Activated CD4-positive, CD25-positive, alpha-beta regulatory T cell (primary cell): Measurements from ENCODE around the gene SLC7A8.

Experiments
- DNase-seq, 4 experiments: peaks; one replicate each; lab custom pipeline; 2025; lab: John Stamatoyannopoulos, UW

The SLC7A8 gene

DNA sequence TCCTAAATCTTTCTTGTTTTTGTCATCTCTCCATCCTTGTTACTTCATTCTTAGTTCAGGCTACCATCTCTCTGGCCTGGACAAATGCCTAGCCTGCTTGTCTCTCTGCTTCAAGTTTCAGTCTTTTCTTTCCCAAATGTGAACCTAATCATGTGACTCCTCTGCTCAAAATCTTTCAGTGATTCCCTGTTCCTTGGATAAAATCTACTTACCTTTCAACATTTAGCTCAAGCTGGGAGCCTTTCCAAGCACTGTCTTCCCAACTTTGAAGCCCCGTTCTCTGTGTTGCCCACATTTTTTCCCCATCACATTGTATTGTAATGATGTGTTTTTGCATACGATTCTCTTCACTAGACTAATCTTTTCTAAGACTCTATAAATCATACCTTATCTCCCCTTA lies 24.7 kb downstream of the SLC7A8 start:
- DNase-seq: no peak

DNA sequence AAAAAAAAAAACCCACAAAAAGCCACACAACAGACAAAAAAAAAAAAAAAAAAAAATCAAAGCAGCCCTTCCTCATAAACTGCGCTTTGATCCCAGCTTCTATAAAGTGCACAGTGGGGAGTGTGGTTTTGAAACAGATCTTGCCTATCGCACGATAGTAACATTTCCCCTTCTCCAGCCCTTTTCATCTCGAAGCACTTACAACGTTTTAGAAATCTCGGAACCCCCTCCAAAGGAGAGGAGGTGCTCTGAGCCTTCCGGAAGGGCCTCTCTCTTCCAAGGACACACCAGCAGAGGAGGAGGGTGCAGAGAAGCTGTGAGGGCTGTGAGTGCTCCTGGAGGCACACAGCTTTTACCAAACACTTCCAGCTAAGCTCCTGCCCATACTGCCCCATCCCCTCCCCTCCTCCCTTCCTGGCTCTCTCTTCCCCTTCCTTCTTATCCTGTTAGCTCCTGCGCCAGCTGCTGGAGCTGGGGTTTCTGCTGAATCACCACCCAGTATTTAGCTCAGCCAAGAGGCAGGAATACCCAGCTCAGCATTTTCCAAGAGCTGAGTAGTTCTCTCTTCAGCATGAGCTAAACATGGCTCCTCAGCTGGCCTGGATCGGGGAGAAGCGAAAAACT lies 28.4 kb downstream of the SLC7A8 start:
- DNase-seq: no peak

DNA sequence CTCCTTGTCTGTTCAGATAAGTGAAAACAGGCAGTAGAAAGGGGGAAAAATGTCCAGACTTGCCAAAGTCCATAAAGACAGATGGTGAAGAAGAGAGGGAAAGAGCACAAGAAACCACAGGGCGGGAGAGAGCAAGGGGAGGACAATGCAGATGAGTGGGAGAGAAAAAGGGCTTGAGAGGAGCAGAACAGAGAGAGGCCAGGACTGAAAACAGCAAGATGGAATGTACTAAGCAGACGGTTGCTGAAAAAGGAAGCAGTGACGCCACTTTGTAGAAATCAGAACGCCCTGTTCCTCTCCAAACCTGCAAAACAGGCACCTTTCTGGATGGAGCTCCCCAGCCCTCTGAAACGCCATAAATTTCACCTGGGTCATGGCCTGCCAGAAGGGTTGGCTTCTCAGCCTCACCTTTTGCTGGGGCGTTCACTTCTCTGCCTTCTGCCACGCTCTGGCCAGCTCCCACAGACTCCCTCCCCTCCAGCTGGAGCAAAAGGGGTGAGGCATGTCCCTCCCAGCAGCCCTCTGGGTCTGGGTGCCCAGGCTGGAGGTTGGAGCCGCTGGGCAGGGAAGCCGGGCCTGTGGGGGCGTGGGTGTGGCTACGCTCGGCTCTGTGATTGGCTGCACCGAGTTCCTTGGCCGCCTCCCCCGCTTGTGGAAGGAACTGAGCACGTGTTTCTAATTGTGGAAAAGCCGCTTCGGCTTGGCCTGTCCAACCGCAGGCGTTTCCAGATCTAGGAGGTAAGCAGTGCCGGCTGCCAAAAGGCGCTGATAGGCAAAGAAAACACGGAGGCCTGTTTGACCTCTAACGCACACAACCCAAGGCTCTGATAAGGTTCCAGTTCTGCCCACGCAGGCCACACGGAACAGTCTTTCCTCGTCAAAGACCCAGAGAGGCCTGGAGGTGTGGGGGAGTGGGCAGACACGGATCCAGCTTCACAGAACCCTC lies 29.3 kb downstream of the SLC7A8 start:
- no peak for DNase-seq

DNA sequence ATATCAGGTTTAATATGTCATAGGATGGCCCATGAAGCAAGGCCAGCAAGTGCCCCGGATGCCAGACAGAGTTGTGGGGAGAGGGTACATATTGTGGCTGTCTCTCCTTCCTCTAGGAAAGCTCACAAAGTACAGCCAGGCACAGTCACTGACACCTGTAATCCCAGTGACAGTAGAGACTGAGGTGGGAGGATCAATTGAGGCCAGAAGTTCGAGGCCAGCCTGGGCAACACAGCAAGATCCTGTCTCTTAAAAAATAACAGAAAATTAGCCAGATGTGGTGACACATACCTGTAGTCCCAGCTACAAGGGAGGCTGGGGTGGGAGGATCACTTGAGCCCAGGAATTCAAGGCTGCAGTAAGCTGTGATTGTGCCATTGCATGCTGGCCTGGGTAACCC lies 32.1 kb downstream of the SLC7A8 start:
- no peak for DNase-seq

DNA sequence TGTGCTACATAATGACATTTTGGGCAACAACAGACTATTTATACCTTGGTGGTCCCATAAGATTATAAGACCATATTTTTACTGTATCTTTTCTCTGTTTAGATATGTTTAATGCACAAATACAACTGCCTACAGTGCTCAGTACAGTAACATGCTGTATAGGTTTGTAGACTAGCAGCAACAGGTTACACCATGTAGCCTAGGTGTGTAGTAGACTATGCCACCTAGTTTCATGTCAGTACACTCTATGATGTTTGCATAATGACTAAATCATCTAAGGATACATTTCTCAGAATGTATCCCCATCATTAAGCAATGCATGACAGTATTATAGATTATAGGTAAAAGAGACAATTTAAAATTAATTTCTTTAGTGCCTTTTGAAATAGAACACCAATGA lies 33.7 kb downstream of the SLC7A8 start:
- DNase-seq: no peak

DNA sequence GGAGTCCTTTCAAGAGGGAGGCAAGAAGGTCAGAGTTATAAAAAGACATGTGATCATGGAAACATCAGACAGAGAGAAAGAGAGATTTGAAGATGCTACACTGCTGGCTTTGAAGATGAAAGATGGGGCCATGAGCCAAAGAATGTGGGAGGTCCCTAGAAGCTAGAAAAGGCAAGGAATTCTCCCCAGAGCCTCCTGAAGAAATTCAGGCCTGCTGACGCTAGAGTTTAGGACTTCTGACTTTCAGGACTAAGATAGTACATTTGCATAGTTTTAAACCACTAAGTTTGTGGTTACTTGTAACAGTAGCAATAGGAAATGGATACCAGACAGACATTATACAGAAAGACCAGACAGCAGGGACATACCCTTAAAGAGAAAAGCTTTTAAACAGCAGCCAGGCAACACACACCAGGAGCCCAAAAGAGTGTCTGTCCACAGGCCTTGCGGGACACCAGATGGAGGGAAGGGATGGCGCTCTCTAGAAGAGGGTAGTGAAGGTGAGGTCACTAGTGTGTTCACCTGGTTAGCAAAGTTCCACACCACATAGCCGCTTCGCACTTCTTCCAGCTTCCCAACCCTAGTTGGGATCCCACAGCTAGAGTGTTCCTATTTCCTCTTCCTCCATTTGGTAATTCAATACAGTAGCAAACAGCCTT lies 34.7 kb downstream of the SLC7A8 start:
- no peak for DNase-seq

DNA sequence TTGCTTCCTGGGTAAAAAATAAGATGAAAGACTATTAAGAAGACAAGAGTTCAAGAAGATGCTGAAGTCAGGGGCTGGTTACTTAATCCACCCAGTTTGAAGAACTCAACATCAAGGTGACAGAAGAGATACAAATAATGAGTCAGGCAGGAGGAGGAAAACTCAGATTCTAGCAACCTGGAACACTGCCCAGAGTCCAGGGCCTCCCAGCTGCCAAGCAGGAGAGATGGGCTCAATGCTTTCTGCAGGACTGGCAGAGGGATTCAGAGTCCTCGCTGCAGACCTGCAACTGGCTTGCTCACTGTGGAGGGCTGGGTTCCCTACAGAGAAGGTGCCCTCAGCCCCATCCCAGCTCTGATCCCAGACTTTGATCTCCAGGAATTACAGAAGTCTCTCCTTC lies 35.8 kb downstream of the SLC7A8 start:
- no peak for DNase-seq

DNA sequence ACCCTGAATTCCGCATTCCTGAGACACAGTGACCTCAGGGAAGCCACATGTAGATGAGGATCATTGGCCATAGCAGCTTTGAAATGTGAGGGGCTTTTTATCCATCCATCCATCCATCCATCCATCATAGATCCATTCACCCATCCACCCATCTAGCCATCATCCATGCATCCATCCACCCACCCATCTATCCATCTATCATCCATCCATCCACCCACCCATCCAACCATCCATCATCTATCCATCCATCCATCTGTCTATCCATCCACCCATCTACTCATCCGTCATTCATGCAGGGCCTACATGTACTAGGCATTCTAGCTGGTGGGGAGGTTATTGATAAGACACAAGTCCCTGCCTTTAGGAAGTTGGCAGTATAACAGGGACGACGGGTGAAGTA lies 36.5 kb downstream of the SLC7A8 start:
- DNase-seq: no peak

DNA sequence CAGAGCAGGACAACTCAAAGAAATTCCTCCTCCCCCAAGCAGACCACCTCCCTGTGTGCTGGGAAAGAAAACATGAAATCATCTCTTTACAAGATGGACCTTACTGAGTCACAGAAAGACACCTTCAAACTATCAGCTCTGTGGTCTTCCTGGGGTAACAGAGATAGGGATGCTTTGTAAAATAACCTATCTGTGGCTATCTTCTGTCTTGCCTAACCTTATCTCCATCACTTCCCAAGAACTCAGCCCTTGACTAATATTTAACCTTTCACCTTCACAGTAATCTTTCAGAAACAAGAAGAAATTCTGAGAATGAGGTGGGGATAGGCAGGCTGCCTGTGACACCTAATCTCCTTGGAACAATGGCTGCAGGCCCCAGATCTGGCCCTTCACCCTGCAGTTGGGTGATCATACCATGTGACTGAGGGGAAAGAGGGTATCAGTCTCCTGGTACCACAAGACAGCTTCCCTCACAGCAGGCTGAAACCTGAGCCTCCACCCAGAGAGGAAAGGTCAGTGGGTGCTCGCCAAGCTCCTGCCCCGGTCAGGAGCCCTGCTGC lies 37.0 kb downstream of the SLC7A8 start:
- no peak for DNase-seq

DNA sequence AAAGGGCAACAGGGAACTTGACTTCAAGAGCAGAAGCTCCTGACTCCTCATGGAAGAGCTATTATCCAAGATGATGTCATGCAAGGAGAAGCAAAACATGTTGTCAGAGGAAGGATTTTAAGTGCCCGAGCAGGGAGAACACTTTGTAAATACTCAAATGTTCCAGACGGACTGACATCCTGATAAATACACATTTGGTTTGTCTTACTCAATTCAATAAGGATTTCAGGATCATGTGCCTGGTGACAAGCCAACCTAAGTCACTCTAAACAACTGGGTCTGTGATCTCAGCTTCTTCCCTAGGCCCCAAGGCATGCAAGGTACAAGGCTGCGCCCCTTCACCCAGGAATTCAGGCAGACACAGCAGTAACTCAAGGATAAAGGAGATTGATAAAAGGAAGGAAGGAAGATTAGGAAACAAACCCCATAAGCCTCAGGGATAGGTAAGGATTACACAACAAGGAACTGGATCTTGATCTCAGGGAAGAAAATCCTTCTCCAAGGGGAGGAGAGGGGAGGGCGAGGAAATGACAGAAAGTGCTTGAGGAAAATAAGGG lies 37.6 kb downstream of the SLC7A8 start:
- no peak for DNase-seq

DNA sequence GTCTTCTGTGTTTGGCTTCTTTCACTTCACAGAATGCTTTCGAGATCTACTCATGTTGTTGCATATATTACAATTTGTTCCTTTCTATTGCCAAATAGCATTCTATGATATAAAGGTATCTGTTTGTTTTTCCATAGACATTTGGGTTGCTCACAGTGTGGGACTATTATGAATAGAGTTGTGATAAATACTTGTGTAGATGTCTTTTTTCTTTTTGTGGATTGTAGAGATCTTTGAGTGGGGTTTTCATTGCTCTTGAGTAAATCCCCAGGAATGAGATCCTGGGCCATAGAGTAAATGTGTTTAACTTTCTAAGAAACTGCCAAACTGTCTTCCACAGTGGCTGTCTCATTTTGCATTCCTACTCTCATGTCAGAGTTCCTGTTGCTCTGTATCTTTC lies 39.5 kb downstream of the SLC7A8 start:
- DNase-seq: no peak

DNA sequence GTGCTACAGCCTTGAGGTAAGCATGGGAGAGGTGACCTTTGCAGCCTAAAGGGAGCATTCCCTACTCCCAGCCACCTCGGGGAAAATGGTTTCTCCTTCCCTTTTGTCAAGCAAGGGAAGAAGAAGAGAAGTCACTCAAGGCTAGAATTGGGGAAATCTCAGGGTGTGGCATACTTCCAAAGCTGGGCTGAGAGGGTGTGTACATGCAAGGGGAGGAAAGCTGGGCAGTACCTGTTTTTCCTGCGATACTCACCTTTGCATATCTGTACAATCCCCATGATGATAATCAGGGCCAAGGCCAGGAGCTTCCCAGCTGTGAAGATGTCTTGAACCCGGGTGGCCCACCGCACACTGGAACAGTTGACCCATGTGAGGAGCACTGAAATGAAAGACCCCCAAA lies 40.6 kb downstream of the SLC7A8 start:
- DNase-seq: no peak

DNA sequence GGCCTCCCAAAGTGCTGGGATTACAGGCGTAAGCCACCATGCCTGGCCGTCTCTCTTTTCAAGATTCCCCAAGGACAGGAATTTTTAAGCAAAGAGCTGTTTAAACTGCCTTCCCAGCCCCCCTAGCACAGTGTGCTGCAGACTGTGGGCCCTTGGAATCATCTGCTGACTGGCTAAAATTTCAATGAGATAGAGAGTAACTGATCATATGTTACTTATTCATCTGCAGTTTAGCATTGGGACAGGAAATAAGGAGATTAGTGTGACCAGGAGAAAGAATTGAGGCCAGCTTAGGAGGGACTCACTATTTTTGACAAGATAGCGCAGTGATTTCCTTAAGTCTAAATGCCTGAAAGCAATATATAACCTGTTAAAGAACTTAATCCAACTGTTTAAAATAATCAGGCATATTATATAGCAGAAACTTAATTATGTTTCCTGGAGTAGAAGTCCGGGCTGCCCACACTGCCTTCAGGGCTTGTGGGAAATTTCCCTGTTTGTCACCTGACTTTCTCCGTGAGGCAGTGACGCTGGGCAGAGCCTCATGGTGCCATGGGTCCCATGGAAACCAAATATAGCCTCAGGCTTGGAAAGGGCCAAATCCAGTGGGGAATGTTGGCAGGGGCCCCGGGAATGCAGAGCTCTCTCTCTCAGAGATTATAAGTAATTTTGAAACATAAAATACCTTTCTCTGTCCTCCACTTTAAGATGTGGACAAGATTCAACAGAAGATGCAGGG lies 41.6 kb downstream of the SLC7A8 start:
- no peak for DNase-seq

DNA sequence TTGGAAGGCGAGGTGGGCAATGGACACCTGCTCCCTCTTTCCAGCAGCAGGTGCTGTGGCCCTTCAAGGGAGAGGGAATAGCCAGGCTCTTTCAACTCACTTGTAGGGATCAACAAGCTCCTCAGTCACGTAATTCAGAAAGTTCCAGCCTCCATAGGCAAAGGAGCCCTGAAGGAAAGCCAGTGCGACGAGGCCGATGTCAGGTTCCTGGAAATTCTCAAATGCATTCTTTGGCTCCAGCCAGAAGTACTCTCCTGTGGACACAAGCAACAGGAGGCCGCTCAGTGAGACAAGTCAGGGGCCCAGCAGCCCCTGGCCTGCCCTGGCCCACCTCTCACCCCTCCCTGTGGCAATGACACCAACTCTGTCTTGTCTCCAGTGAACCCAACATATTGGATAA lies 43.1 kb downstream of the SLC7A8 start:
- no peak for DNase-seq

DNA sequence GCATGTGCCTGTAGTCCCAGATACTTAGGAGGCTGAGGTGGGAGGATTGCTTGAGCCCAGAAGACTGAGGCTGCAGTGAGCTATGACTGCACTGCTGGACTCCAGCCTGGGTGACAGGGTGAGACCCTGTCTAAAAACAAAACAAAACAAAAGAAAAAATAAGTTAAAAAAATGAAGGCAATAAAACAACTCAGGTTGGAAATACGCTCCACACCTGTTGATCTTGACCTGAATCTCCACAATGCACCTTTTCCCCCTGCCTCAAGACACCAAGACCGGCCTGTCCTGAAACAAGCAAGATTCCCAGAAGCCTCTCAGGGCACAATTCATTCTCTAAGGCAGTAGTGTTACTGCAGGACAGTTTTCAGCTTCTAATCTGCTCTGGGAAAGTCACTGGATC lies 43.6 kb downstream of the SLC7A8 start:
- no peak for DNase-seq

DNA sequence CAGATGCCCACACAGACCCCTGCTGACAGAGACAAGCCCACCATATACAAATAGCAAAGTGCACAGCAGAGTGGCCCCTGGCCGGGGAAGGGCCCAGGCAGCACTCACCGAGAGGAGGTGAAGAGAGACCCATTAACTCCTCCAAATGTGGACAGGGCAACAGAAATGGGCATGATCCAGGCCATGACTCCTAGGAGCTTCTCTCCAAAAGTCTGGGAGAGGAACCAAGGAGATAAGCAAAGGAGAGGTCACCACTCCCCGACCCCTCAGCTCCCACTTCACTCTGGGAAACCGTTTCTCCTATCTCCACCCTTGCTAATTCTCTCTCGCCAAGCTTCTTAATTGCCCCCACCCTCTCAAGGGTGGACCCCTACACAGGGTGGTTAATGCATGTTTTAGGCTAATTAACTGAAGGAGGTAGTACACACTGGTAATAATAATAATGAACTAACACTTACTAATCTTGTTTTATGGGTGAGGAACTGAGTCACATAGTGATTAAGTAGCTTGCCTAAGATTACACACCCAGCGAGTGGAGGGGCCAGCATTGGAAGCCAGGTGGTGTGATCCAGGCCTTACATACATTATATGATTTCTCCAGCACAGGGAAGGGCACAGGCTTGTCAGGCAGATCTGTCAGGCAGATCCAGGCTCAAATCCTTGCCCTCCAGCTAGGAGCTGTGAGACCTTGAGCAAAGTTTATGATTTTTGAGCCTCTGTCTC lies 45.5 kb downstream of the SLC7A8 start:
- DNase-seq: no peak

DNA sequence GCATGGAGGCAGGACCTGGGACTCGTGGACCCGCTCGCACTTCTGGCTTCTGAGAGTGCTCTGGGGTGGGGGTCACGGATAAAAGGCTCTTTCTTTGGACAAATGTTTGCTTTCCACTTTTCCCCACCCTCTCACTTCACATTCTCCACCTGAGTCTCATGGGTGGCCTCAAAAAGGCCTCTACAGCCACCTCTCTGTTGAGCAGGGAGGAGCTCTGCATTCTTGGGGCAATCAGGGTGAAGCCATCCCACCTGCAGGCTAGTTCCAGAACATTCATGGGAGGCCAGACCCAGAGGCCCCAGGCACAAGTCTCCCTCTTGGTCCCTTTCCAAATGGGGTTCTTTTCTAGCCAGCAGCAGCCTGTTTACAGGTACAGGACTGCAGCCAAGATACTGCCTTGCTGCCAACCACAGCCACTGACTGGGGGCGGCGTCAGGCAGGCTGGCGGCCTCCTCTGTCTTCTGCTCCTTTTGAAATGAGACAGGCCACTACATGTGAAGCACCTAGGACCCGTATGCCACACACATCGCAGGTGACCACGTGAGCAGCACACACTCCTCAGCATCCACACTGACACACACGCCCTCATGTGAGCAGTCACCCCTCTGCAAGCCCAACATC lies 46.2 kb downstream of the SLC7A8 start:
- DNase-seq: no peak

DNA sequence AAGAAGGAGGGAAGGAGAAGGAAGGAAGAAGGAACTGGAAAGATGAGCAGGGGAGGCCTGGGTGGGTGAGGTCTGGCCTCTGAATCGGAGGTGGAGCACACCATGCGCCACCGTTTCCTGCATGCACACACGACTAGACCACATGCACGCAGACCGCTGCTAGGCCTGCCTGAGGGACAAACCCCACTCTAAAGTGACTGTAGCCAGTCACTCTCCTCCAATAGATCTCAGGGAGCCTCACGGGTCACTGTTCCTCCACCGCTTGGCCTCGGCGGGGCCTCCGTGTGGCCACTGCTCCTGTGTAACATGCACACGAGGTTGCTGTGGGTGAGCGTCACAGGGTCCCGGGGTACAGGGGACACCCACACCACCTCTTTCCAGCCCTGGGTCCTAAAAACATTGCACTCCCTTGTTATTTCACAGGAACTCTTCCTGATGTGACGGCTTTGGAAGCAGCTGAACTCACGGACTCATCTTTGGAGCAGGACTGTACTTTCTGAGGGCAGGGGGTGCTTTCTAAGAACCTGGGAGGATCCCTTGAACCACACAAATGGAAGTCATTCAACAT lies 46.8 kb downstream of the SLC7A8 start:
- no peak for DNase-seq

DNA sequence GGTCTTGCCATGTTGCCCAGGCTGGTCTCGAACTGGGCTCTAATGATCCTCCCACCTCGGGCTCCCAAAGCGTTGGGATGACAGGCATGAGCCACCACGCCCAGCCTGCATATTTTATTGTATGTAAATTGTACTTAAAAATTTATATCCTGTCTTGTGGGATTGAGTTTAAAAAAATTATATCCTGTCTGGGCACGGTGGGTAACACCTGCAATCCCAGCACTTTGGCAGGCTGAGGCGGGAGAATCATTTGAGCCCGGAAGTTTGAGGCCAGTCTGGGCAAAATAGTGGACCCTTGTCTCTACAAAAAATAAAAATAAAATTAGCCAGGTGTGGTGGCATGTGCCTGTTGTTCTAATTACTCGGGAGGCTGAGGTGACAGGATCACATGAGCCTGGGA lies 50.5 kb downstream of the SLC7A8 start:
- no peak for DNase-seq

DNA sequence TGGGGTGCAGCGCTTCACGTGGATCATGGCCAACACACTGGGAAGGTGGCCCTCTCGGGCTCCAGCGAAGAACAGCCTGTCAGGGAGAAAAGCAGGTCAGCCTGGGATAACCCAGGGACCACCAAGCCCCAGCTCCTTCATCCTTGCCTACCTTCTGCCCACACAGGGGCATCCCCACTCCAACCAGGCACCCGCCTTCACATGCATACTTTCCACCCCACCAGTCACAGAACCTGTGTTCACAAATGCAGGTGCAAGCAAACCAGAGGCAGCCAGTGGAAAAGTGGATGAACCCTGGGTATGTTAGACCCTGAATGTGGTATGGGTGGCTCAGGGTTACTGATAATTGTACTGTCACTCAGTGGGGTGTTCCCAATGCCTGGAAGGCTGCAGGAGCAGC lies 52.0 kb downstream of the SLC7A8 start:
- DNase-seq: no peak
